Measurements from ENCODE around the gene DNAJA3.
"Not testable (repeated sequence)": the region's sequence is repeated elsewhere in the genome, so short reads cannot be mapped to it uniquely, and the experiment has no call there.

The DNAJA3 gene

DNA sequence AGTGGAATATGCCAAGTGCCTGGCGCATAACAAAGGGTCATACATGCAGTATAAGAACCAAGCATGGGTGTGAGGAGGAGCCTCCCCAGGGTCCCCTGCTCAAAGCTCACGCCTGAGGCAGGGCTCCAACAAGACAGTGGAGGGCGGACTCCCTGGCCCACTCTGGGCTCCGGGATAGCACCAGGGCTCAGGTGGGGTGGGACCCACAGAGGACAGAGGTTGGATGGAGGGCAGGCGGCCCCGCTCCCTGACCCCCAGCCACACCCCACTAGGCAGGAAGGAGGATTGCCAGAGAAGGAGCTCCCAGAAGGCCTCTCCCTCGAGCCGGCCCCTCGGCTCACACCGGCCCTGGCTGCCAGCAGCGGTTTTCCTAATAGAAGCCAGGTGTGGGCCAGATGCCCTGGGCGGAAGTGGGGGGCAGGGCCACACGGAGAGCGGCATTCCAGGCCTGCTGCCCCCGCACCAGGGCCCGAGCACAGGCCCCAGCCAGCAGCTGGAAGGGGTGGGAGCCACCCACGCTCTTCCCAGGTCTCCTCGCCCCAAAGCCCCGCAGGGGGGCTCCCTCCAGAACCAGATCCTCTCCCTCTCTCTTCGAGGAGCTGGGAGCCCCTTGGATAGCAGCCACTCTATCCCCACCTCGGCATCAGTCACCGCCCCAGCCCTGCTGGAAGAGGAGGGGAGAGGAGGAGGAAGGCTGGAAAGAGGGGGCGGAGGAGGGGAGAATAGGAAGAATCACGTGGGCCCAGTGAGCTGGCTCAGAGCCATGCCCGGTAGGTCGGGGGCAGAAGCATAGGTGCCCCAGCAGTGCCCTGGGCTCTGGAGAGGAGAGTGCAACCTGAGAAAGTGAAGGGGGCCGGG, 33.1 kb upstream of the DNAJA3 start:
- TF ChIP-seq, protein P1, sequence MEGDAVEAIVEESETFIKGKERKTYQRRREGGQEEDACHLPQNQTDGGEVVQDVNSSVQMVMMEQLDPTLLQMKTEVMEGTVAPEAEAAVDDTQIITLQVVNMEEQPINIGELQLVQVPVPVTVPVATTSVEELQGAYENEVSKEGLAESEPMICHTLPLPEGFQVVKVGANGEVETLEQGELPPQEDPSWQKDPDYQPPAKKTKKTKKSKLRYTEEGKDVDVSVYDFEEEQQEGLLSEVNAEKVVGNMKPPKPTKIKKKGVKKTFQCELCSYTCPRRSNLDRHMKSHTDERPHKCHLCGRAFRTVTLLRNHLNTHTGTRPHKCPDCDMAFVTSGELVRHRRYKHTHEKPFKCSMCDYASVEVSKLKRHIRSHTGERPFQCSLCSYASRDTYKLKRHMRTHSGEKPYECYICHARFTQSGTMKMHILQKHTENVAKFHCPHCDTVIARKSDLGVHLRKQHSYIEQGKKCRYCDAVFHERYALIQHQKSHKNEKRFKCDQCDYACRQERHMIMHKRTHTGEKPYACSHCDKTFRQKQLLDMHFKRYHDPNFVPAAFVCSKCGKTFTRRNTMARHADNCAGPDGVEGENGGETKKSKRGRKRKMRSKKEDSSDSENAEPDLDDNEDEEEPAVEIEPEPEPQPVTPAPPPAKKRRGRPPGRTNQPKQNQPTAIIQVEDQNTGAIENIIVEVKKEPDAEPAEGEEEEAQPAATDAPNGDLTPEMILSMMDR (IDR thresholded peaks at IDR 0.05; ENCODE audit: borderline replicate concordance, control extremely low read depth, extremely low read depth, insufficient read depth, missing control alignments): no peak
- in situ Hi-C loops (cut with MboI; ENCODE audit: low sequenced_read_pairs, unreplicated experiment): no loop called here
- no peak for DNase-seq (ENCODE audit: low spot score)

DNA sequence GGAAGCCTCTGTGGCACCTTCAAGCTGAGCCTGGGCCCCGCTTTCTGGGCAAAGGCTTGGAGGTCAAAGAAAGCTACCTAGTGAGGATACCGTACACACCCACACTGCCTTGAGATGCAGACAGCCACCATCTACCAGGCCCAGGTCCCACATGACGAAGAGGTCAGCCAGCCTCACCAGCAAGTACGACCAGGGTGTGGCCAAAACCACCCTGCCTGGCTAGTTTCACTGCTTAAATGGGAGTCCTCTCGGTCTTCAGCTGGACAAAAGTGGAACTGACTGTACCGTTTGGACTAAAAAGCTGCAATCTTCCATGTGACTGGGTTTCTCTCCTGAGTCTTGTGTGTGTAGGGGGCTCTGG, 32.4 kb upstream of the DNAJA3 start:
- TF ChIP-seq, protein P1 (IDR thresholded peaks at IDR 0.05; ENCODE audit: borderline replicate concordance, control extremely low read depth, extremely low read depth, insufficient read depth, missing control alignments): no peak
- no peak for DNase-seq (ENCODE audit: low spot score)
- in situ Hi-C loops (cut with MboI; ENCODE audit: low sequenced_read_pairs, unreplicated experiment): no loop called here

DNA sequence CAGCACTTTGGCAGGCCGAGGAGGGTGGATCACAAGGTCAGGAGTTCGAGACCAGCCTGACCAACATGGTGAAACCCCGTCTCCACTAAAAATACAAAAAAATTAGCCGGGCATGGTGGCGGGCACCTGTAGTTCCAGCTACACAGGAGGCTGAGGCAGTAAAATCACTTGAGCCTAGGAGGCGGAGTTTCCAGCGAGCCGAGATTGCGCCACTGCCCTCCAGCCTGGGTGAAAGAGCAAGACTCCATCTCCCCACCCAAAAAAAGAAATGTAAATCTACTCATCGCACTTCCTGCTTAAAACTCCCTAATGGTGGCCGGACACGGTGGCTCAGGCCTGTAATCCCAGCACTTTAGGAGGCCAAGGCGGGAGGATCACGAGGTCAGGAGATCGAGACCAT, 31.8 kb upstream of the DNAJA3 start:
- DNase-seq (ENCODE audit: low spot score); in situ Hi-C loops (cut with MboI; ENCODE audit: low sequenced_read_pairs, unreplicated experiment): not testable (repeated sequence)

DNA sequence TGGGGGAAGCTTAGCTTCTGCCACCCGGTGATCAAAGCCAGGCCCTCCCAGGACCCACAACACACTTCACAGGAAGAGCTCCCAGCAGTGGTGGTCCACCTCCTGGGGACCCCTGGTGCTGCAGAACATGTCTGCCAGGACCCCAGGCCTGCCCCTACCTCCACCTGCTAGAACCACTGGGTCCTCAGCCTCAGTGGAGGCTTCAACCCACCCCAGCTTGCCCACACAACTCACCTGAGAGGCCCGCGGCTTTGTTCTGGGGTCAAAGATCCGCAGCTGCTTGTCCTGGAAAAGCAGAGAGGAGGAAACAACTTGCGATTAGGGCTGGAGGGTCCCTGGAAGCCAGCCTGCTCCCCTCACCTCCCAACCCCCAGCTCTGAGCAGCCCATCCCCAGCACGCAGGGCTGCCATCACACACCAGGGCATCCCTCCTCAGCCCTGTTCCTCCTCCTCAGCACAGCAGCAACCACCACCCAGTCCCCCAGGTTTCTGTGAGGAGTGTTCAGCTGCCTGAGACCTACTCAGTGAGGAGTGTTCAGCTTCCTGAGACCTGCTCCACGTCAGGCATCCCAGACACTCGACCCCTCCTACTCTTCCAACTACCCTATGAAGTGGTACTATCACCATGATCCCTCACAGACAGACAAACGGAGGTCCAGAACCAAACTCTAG, 30.5 kb upstream of the DNAJA3 start:
- in situ Hi-C loops (cut with MboI; ENCODE audit: low sequenced_read_pairs, unreplicated experiment): no loop called here
- TF ChIP-seq, protein P1 (IDR thresholded peaks at IDR 0.05; ENCODE audit: borderline replicate concordance, control extremely low read depth, extremely low read depth, insufficient read depth, missing control alignments): no peak
- no peak for DNase-seq (ENCODE audit: low spot score)

DNA sequence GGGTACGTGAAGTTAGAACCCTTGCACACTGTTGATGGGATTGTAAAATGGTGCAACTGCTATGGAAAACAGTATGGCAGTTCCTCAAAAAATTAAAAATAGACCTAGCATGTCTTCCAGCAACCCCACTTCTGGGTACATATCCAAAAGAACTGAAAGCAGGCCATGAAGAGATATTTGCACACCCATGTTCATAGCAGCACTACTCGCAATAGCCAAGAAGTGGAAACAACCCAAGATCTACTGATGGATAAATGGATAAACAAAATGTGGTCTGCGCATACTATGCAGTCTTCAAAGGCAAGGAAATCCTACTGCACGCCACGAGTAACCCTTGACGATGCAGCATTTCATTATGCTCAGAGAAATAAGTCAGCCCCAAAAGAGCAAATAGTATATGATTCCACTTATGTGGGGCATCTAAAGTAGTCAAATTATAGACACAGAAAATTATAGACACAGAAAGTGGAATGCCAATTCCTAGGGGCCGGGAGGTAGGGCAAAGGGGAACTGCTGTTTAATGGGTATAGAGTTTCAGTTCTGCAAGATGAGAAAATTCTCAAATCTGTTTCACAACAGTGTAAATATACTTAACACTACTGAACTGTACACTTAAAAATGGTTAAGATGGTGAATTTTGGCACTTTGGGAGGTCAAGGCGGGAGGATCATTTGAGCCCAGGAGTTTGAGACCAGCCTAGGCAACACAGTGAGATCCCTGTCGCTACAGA, 26.5 kb upstream of the DNAJA3 start:
- in situ Hi-C loops (cut with MboI; ENCODE audit: low sequenced_read_pairs, unreplicated experiment): no loop called here
- TF ChIP-seq, protein P1 (IDR thresholded peaks at IDR 0.05; ENCODE audit: borderline replicate concordance, control extremely low read depth, extremely low read depth, insufficient read depth, missing control alignments): no peak
- no peak for DNase-seq (ENCODE audit: low spot score)

DNA sequence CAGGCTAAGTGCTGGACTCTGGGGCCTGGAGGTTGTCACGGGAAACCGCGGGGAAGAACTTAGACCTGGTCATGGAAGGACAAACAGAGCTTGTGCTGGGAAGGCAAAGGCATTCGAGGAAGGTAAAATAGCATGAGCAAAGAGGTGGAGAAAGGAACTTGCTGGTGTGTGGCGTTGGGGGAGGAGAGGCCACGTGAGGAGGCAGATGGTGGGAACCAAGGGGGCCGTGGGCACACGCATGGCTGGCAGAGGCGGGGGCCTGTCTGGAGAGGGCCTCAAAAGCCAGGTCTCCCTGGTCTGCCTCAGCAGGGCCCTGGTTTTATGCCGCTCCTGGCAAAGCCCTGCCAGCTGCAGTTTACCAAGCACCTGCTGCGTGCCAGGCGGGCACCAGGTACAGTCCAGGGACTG, 24.6 kb upstream of the DNAJA3 start:
- in situ Hi-C loops (cut with MboI; ENCODE audit: low sequenced_read_pairs, unreplicated experiment): no loop called here
- TF ChIP-seq, protein P1 (IDR thresholded peaks at IDR 0.05; ENCODE audit: borderline replicate concordance, control extremely low read depth, extremely low read depth, insufficient read depth, missing control alignments): no peak
- no peak for DNase-seq (ENCODE audit: low spot score)
